Mesenchymal stem cell (in vitro differentiated cells and primary cell): Measurements from ENCODE around the gene SFRP4.

ENCODE experiments used
- DNase-seq: peaks from one replicate; pipeline ENCODE4 v3.0.0-alpha.2; 2013
- H2AFZ ChIP-seq: one replicate; pipeline ENCODE4 v1.6.1; 2013; ENCODE audit warnings: low read depth, mild to moderate bottlenecking, control low read depth, inconsistent platforms, low read length, moderate library complexity
- H2AK5ac ChIP-seq: 2 replicates; pipeline ENCODE4 v1.6.1; 2013; ENCODE audit warnings: low read length, moderate library complexity, mild to moderate bottlenecking, inconsistent platforms; ENCODE audit not compliant: severe bottlenecking
- H2BK120ac ChIP-seq: one replicate; pipeline ENCODE4 v1.6.1; 2013; ENCODE audit warnings: low read depth, mild to moderate bottlenecking, inconsistent platforms, low read length, moderate library complexity
- H2BK12ac ChIP-seq, 2 experiments: one replicate each; pipeline ENCODE4 v1.6.1; 2013; ENCODE audit warnings: inconsistent platforms in 2 of 2, low read length in 2 of 2, mild to moderate bottlenecking in 2 of 2, moderate library complexity in 2 of 2, control low read depth in 1 of 2
- H2BK15ac ChIP-seq: one replicate; pipeline ENCODE4 v1.6.1; 2013; ENCODE audit warnings: mild to moderate bottlenecking, low read depth, inconsistent platforms; ENCODE audit not compliant: poor library complexity, severe bottlenecking
- H2BK5ac ChIP-seq: 2 replicates; pipeline ENCODE4 v1.6.1; 2013; ENCODE audit warnings: low read depth, mild to moderate bottlenecking, low read length, control low read depth, inconsistent platforms; ENCODE audit not compliant: poor library complexity, severe bottlenecking
- H3K14ac ChIP-seq, 2 experiments: one replicate each; pipeline ENCODE4 v1.6.1; 2013; ENCODE audit warnings: inconsistent platforms in 2 of 2, low read length in 2 of 2, control low read depth in 1 of 2, mild to moderate bottlenecking in 1 of 2, moderate library complexity in 1 of 2
- H3K18ac ChIP-seq, 2 experiments: one replicate each; pipeline ENCODE4 v1.6.1; 2013; ENCODE audit warnings: inconsistent platforms in 2 of 2, low read length in 2 of 2, control low read depth in 1 of 2, low read depth in 1 of 2, mild to moderate bottlenecking in 1 of 2
- H3K23ac ChIP-seq, 2 experiments: one replicate each; pipeline ENCODE4 v1.6.1; 2013; ENCODE audit warnings: inconsistent platforms in 2 of 2, low read length in 2 of 2, mild to moderate bottlenecking in 2 of 2, moderate library complexity in 2 of 2, control low read depth in 1 of 2
- H3K27ac ChIP-seq: 2 replicates; pipeline ENCODE4 v1.5.1; 2013; ENCODE audit warnings: mild to moderate bottlenecking, moderate library complexity, low read length, control low read depth, inconsistent platforms; ENCODE audit not compliant: poor library complexity, severe bottlenecking
- H3K27me3 ChIP-seq, 2 experiments: 2 replicates each; pipeline versions ENCODE4 v1.6.1 to v1.7.0; 2013; ENCODE audit warnings: low read length in 2 of 2, mild to moderate bottlenecking in 2 of 2, moderate library complexity in 2 of 2, control low read depth in 1 of 2, inconsistent platforms in 1 of 2; ENCODE audit not compliant: control insufficient read depth in 1 of 2, insufficient read depth in 1 of 2
- H3K36me3 ChIP-seq, 2 experiments: 2 replicates each; pipeline versions ENCODE4 v1.6.1 to v1.7.0; 2013; ENCODE audit warnings: low read length in 2 of 2, control low read depth in 1 of 2, inconsistent platforms in 1 of 2, low read depth in 1 of 2, mild to moderate bottlenecking in 1 of 2; ENCODE audit not compliant: insufficient read depth in 2 of 2, control insufficient read depth in 1 of 2
- H3K4ac ChIP-seq, 2 experiments: one replicate each; pipeline ENCODE4 v1.6.1; 2013; ENCODE audit warnings: inconsistent platforms in 2 of 2, low read length in 2 of 2, mild to moderate bottlenecking in 2 of 2, moderate library complexity in 2 of 2, control low read depth in 1 of 2, low read depth in 1 of 2
- H3K4me1 ChIP-seq: 2 replicates; pipeline ENCODE4 v1.6.1; 2013; ENCODE audit warnings: low read depth, low read length, control low read depth; ENCODE audit not compliant: control insufficient read depth, insufficient read depth
- H3K4me2 ChIP-seq: 2 replicates; pipeline ENCODE4 v1.6.1; 2013; ENCODE audit warnings: low read length, mild to moderate bottlenecking, inconsistent platforms; ENCODE audit not compliant: poor library complexity, severe bottlenecking
- H3K4me3 ChIP-seq, 2 experiments: 2 replicates each; pipeline versions ENCODE4 v1.5.1 to v1.7.0; 2013; ENCODE audit warnings: low read length in 2 of 2, mild to moderate bottlenecking in 2 of 2, control low read depth in 1 of 2, low read depth in 1 of 2; ENCODE audit not compliant: insufficient read depth in 1 of 2
- H3K79me1 ChIP-seq: replicated peaks from 2 replicates; pipeline ENCODE4 v1.6.1; 2013; ENCODE audit warnings: mild to moderate bottlenecking, control low read depth, low read length, inconsistent platforms; ENCODE audit not compliant: poor library complexity, severe bottlenecking
- H3K9ac ChIP-seq: 2 replicates; pipeline ENCODE4 v1.7.0; 2013; ENCODE audit warnings: mild to moderate bottlenecking, low read length, moderate library complexity
- H3K9me3 ChIP-seq: 2 replicates; pipeline ENCODE4 v1.7.0; 2013; ENCODE audit warnings: mild to moderate bottlenecking, low read length; ENCODE audit not compliant: control insufficient read depth
- H4K8ac ChIP-seq: one replicate; pipeline ENCODE4 v1.6.1; 2013; ENCODE audit warnings: inconsistent platforms, mild to moderate bottlenecking, low read length, moderate library complexity
- H4K91ac ChIP-seq: one replicate; pipeline ENCODE4 v1.6.1; 2013; ENCODE audit warnings: mild to moderate bottlenecking, low read length, inconsistent platforms
- WGBS: methylation state at CpG from one replicate; pipeline ENCODE4 v1.1.7; 2013; ENCODE audit warnings: mixed read lengths; 5-methylcytosine and 5-hydroxymethylcytosine counted together

SFRP4 gene

DNA sequence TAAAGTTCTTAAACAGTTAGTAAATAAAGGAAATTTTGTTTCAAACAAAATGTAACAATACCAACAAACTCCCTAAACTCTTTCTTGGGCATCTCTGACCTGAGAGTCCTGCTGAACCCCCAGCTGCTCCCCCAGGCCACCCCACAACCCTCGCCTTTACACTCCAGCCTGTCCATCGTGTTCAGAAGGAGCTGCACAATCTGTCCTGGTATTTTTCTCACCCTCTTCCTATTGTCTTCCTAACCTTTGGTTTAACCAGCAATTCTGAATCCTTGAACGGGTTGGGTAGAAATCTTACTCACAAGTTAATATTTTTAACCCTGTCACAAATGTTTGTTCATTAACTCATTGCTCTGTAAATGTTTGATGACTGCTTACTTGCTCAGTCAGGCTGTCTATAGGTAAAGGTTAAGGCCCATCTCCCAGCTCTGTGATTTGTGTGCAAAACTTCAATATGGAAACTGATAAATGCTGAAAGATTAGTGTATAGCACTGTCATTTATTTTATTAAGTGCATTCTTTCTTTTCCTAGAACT, 16.8 kb downstream of the SFRP4 start:
- Histone ChIP-seq H3K9me3 (no peaks in the 10 kb centered on the region), H3K18ac (no peak overlapping the region), H2BK120ac (no peak overlapping the region), H2BK15ac (no peak overlapping the region), H3K27me3 (no peaks in the 10 kb centered on the region), H3K4ac (no peak overlapping the region), H3K4me1 (peaks cover 8% of the 10 kb centered on the region), H2BK5ac (no peak overlapping the region), H2AFZ (no peak overlapping the region), H4K91ac (no peak overlapping the region), H3K23ac (no peak overlapping the region), H3K36me3 (no peaks in the 10 kb centered on the region), H3K27ac (peak overlapping the region; percentile 82), H3K14ac (no peak overlapping the region), H2AK5ac (no peak overlapping the region), H3K79me1 (no peaks in the 10 kb centered on the region), H4K8ac (no peak overlapping the region), H3K4me3 (no peak overlapping the region), H2BK12ac (no peak overlapping the region), H3K4me2 (no peak overlapping the region), H3K9ac (no peak overlapping the region)
- no peak for DNase-seq
- WGBS = 59% methylated on average over 3 of the region's 3 CpGs

GRCh38 chr7:37894671-37895070, 21.9 kb downstream of the SFRP4 start:
- no peaks in the 10 kb centered on the region for H3K9me3 ChIP-seq
- no peak overlapping the region for H2BK120ac ChIP-seq
- no peak overlapping the region for H3K9ac ChIP-seq
- no peak overlapping the region for H2BK5ac ChIP-seq
- H3K4me2 ChIP-seq = no peak overlapping the region
- H3K79me1 ChIP-seq = no peaks in the 10 kb centered on the region
- H3K27me3 ChIP-seq = no peaks in the 10 kb centered on the region
- H2AFZ ChIP-seq = no peak overlapping the region
- H3K23ac ChIP-seq = no peak overlapping the region
- H3K4me3 ChIP-seq = no peak overlapping the region
- H3K18ac ChIP-seq = no peak overlapping the region
- no peak overlapping the region for H4K8ac ChIP-seq
- no peak overlapping the region for H3K4ac ChIP-seq
- H4K91ac ChIP-seq = no peak overlapping the region
- H2AK5ac ChIP-seq = no peak overlapping the region
- H3K14ac ChIP-seq = no peak overlapping the region
- peaks cover 2% of the 10 kb centered on the region for H3K4me1 ChIP-seq
- no peak for DNase-seq
- no peaks in the 10 kb centered on the region for H3K36me3 ChIP-seq
- H2BK15ac ChIP-seq = no peak overlapping the region
- no peak overlapping the region for H3K27ac ChIP-seq
- no peak overlapping the region for H2BK12ac ChIP-seq
- WGBS = 64% methylated on average over 1 of the region's 3 CpGs

GRCh38 chr7:37893359-37893758, 23.3 kb downstream of the SFRP4 start:
- no peaks in the 10 kb centered on the region for H3K27me3 ChIP-seq
- H2BK120ac ChIP-seq = no peak overlapping the region
- peaks cover 2% of the 10 kb centered on the region for H3K4me1 ChIP-seq
- no peak overlapping the region for H2AFZ ChIP-seq
- H2BK15ac ChIP-seq = no peak overlapping the region
- no peak overlapping the region for H3K18ac ChIP-seq
- H3K4ac ChIP-seq = no peak overlapping the region
- H3K9ac ChIP-seq = no peak overlapping the region
- no peak overlapping the region for H2BK12ac ChIP-seq
- H2AK5ac ChIP-seq = no peak overlapping the region
- no peaks in the 10 kb centered on the region for H3K9me3 ChIP-seq
- no peak overlapping the region for H4K91ac ChIP-seq
- DNase-seq = no peak
- H3K23ac ChIP-seq = no peak overlapping the region
- H3K4me2 ChIP-seq = no peak overlapping the region
- no peak overlapping the region for H3K14ac ChIP-seq
- H4K8ac ChIP-seq = no peak overlapping the region
- no peak overlapping the region for H2BK5ac ChIP-seq
- H3K27ac ChIP-seq = no peak overlapping the region
- H3K36me3 ChIP-seq = no peaks in the 10 kb centered on the region
- H3K79me1 ChIP-seq = no peaks in the 10 kb centered on the region
- no peak overlapping the region for H3K4me3 ChIP-seq

DNA sequence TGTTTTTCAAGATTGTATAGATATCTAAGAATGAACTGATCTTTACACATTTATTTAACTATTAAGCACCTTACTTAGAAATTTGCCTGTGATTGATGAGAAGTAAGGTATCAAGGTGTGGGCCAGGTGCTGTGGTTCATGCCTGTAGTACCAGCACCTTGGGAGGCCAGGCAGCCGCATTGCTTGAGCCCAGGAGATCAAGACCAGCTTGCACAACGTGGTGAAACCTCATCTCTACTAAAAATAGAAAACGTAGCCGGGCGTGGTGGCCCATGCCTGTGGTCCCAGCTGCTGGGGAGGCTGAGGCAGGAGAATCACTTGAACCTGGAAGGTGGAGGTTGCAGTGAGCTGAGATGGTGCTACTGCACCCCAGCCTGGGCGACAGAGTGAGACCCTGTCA, 34.5 kb downstream of the SFRP4 start:
- Histone ChIP-seq H3K18ac (no peak overlapping the region), H3K4me2 (no peak overlapping the region), H2BK120ac (no peak overlapping the region), H2BK5ac (no peak overlapping the region), H3K9me3 (no peaks in the 10 kb centered on the region), H3K23ac (no peak overlapping the region), H4K91ac (no peak overlapping the region), H2AK5ac (no peak overlapping the region), H2BK12ac (no peak overlapping the region), H3K27me3 (no peaks in the 10 kb centered on the region), H3K27ac (no peak overlapping the region), H3K4me3 (no peak overlapping the region), H2BK15ac (no peak overlapping the region), H4K8ac (no peak overlapping the region), H3K36me3 (no peaks in the 10 kb centered on the region), H3K4ac (no peak overlapping the region), H3K79me1 (no peaks in the 10 kb centered on the region), H3K9ac (no peak overlapping the region), H2AFZ (no peak overlapping the region), H3K14ac (no peak overlapping the region), H3K4me1 (no peaks in the 10 kb centered on the region)
- WGBS = 82% methylated on average over 5 of the region's 6 CpGs
- no peak for DNase-seq
